Astrocyte of the hippocampus (primary cell): ENCODE measurements around the gene CNKSR3.

Source experiments
- DNase-seq: peaks from one replicate; pipeline ENCODE4 v3.0.0; 2011; ENCODE audit warnings: low read depth, low spot score

The CNKSR3 gene

GRCh38 chr6:154352898-154353585 is 157.4 kb downstream of the CNKSR3 start:
- DNase-seq: no peak

- DNase-seq: peak; percentile 41
Observed at GRCh38 chr6:154350293-154350692, 160.2 kb downstream of the CNKSR3 start.

- peak; percentile 15 for DNase-seq
Observed at GRCh38 chr6:154347981-154348380, 162.5 kb downstream of the CNKSR3 start.

- DNase-seq: peak; percentile 10
Observed at GRCh38 chr6:154345811-154346210, 164.7 kb downstream of the CNKSR3 start.

- peak; percentile 64 for DNase-seq
Observed at GRCh38 chr6:154343473-154344308, 166.8 kb downstream of the CNKSR3 start.

- DNase-seq: peak; percentile 35
Observed at GRCh38 chr6:154341871-154342270, 168.6 kb downstream of the CNKSR3 start.

- DNase-seq: peak; percentile 25
Observed at GRCh38 chr6:154341336-154341735, 169.1 kb downstream of the CNKSR3 start.
